ENCODE data around the gene CARF.

DNA sequence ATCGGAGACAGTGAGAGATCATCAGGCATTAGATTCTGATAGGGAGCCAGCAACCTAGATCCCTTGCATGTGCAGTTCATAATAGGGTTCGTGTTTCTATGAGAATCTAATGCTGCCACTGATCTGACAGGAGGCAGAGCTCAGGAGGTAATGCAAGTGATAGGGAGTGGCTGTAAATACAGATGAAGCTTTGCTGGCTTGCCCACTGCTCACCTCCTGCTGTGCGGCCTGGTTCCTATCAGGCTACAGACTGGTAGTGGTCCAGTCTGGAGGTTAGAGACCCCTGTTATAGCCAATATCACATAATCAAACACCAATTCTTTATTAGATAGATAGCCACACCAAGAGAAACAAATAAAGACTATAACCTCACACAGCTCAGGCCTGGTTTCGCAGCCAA lies 51.6 kb downstream of the CARF start:
- TF ChIP-seq, protein P1, sequence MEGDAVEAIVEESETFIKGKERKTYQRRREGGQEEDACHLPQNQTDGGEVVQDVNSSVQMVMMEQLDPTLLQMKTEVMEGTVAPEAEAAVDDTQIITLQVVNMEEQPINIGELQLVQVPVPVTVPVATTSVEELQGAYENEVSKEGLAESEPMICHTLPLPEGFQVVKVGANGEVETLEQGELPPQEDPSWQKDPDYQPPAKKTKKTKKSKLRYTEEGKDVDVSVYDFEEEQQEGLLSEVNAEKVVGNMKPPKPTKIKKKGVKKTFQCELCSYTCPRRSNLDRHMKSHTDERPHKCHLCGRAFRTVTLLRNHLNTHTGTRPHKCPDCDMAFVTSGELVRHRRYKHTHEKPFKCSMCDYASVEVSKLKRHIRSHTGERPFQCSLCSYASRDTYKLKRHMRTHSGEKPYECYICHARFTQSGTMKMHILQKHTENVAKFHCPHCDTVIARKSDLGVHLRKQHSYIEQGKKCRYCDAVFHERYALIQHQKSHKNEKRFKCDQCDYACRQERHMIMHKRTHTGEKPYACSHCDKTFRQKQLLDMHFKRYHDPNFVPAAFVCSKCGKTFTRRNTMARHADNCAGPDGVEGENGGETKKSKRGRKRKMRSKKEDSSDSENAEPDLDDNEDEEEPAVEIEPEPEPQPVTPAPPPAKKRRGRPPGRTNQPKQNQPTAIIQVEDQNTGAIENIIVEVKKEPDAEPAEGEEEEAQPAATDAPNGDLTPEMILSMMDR (IDR thresholded peaks at IDR 0.05; ENCODE audit: low read depth, low read length, missing input control) = no peak
- TF ChIP-seq, protein P2, sequence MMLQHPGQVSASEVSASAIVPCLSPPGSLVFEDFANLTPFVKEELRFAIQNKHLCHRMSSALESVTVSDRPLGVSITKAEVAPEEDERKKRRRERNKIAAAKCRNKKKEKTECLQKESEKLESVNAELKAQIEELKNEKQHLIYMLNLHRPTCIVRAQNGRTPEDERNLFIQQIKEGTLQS (IDR thresholded peaks at IDR 0.05) = no peak
- TF ChIP-seq JUND (IDR thresholded peaks at IDR 0.05) (no peak), RAD21 (IDR thresholded peaks at IDR 0.05) (no peak), SP1 (IDR thresholded peaks at IDR 0.05) (no peak), YY1 (IDR thresholded peaks at IDR 0.05) (no peak), MAX (IDR thresholded peaks at IDR 0.05) (no peak), HNF4G (IDR thresholded peaks at IDR 0.05) (no peak), REST (IDR thresholded peaks at IDR 0.05) (no peak), GABPA (IDR thresholded peaks at IDR 0.05 in 1 of 2, conservative IDR thresholded peaks at IDR 0.05 in 1 of 2) (no peak), TAF1 (conservative IDR thresholded peaks at IDR 0.05) (no peak), RXRA (IDR thresholded peaks at IDR 0.05) (no peak)
